CD14-positive monocyte (primary cell): ENCODE measurements around the gene GAD2. TPM values are rescaled to one million over a fixed set of nuclear protein-coding genes. Genes with fewer than 3 reads are reported as not detected.

Experiments
- DNase-seq, 3 donors: peaks; one replicate each; pipeline ENCODE4 v3.0.0-alpha.2; 2011 to 2022
- H2AFZ ChIP-seq: 2 replicates; pipeline ENCODE4 v1.6.0; 2012; ENCODE audit warnings: mild to moderate bottlenecking, low read depth, low read length, inconsistent platforms; ENCODE audit not compliant: insufficient read depth, poor library complexity, severe bottlenecking
- H3K27ac ChIP-seq, 2 donors: 1 replicate in 1 of 2; 2 replicates in 1 of 2; pipeline ENCODE4 v1.5.1; 2012 to 2013; ENCODE audit warnings: low read length in 2 of 2, control low read depth in 1 of 2, inconsistent platforms in 1 of 2, low read depth in 1 of 2, mild to moderate bottlenecking in 1 of 2
- H3K27me3 ChIP-seq, 2 donors: one replicate each; pipeline versions ENCODE4 v1.6.0 to v1.6.1; 2011 to 2013; ENCODE audit warnings: low read length in 2 of 2; ENCODE audit not compliant: control insufficient read depth in 2 of 2, insufficient read depth in 2 of 2
- H3K36me3 ChIP-seq, 2 donors: replicated peaks in 1 of 2; 1 replicate in 1 of 2; 2 replicates in 1 of 2; pipeline versions ENCODE4 v1.5.1 to v1.6.1; 2012 to 2013; ENCODE audit warnings: low read length in 2 of 2, control low read depth in 1 of 2, inconsistent platforms in 1 of 2, mild to moderate bottlenecking in 1 of 2; ENCODE audit not compliant: insufficient read depth in 2 of 2, control insufficient read depth in 1 of 2
- H3K4me1 ChIP-seq, 2 donors: 1 replicate in 1 of 2; 2 replicates in 1 of 2; pipeline versions ENCODE4 v1.5.1 to v1.6.1; 2012 to 2013; ENCODE audit warnings: low read length in 2 of 2, control low read depth in 1 of 2, inconsistent platforms in 1 of 2, mild to moderate bottlenecking in 1 of 2, moderate library complexity in 1 of 2; ENCODE audit not compliant: insufficient read depth in 2 of 2, control insufficient read depth in 1 of 2
- H3K4me2 ChIP-seq: replicated peaks from 2 replicates; pipeline ENCODE3; 2012; ENCODE audit warnings: low read length, moderate library complexity, mild to moderate bottlenecking; ENCODE audit not compliant: poor library complexity, severe bottlenecking; ENCODE audit errors: extremely low read depth
- H3K4me3 ChIP-seq, 3 experiments: fragments of 200-600 bp in 1 of 3; sonication (generic) in 1 of 3; replicated peaks in 1 of 3; 1 replicate in 2 of 3; 2 replicates in 1 of 3; pipeline ENCODE4 v1.5.1; 2011 to 2013; ENCODE audit warnings: low read length in 3 of 3, mild to moderate bottlenecking in 3 of 3, control low read depth in 2 of 3, low read depth in 2 of 3, inconsistent platforms in 1 of 3, moderate library complexity in 1 of 3
- H3K79me2 ChIP-seq: 2 replicates; pipeline ENCODE4 v1.6.0; 2012; ENCODE audit warnings: mild to moderate bottlenecking, control low read depth, inconsistent platforms, low read length, moderate library complexity; ENCODE audit not compliant: insufficient read depth
- H3K9ac ChIP-seq: 2 replicates; pipeline ENCODE4 v1.6.0; 2017; ENCODE audit warnings: low read length, mild to moderate bottlenecking; ENCODE audit not compliant: insufficient read depth, poor library complexity, severe bottlenecking
- H3K9me3 ChIP-seq, 2 donors: replicated peaks in 1 of 2; 1 replicate in 1 of 2; 2 replicates in 1 of 2; pipeline versions ENCODE4 v1.5.1 to v1.6.1; 2012 to 2013; ENCODE audit warnings: low read length in 2 of 2, control low read depth in 1 of 2; ENCODE audit not compliant: control insufficient read depth in 1 of 2, insufficient read depth in 1 of 2
- H4K20me1 ChIP-seq: 2 replicates; pipeline ENCODE4 v1.6.0; 2012; ENCODE audit warnings: mild to moderate bottlenecking, low read length, control low read depth, moderate library complexity; ENCODE audit not compliant: insufficient read depth
- H3K27ac Mint-ChIP-seq, 7 donors: one replicate each; pipeline ENCODE4 v1.8.0; 2020; ENCODE audit warnings: mild to moderate bottlenecking in 7 of 7, mixed read lengths in 7 of 7, moderate library complexity in 6 of 7, inconsistent platforms in 2 of 7
- H3K27me3 Mint-ChIP-seq, 3 donors: one replicate each; pipeline ENCODE4 v1.8.0; 2021 to 2022; ENCODE audit warnings: low read depth in 3 of 3, mild to moderate bottlenecking in 3 of 3, mixed read lengths in 3 of 3, moderate library complexity in 3 of 3, inconsistent platforms in 1 of 3
- H3K36me3 Mint-ChIP-seq, 2 donors: one replicate each; pipeline ENCODE4 v1.8.0; 2020; ENCODE audit warnings: mixed read lengths in 2 of 2, inconsistent platforms in 1 of 2, mild to moderate bottlenecking in 1 of 2
- H3K4me1 Mint-ChIP-seq: one replicate; pipeline ENCODE4 v1.8.0; 2020; ENCODE audit warnings: mild to moderate bottlenecking, mixed read lengths
- H3K4me3 Mint-ChIP-seq, 2 donors: one replicate each; pipeline ENCODE4 v1.8.0; 2020; ENCODE audit warnings: mild to moderate bottlenecking in 2 of 2, mixed read lengths in 2 of 2, moderate library complexity in 1 of 2
- H3K9me3 Mint-ChIP-seq, 7 donors: one replicate each; pipeline ENCODE4 v1.8.0; 2020 to 2022; ENCODE audit warnings: mixed read lengths in 7 of 7, mild to moderate bottlenecking in 6 of 7, moderate library complexity in 6 of 7, inconsistent platforms in 2 of 7
- WGBS: methylation state at CpG from one replicate; pipeline ENCODE4 v1.1.5; 2013; ENCODE audit warnings: missing lambda C conversion rate; ENCODE audit not compliant: insufficient coverage; 5-methylcytosine and 5-hydroxymethylcytosine counted together
- intact Hi-C, 2 donors: fragments of 100-400 bp; cut with micrococcal nuclease; formaldehyde crosslinking; loops; one replicate each; pipeline versions ENCODE4 v1.15.0 to v1.15.1; 2023
- polyA plus RNA-seq, 3 donors: library from polyadenylated mRNA; depleted of rRNA in 1 of 3; unstranded in 2 of 3; stranded (reverse) in 1 of 3; fragments of 300-500 nt in 2 of 3; fragments of >200 nt in 1 of 3; fragmentation: Illumina TruSeq in 2 of 3; gene quantifications; 1 replicate in 2 of 3; 2 replicates in 1 of 3; pipeline ENCODE4 v1.2.3, GENCODE V29; 2012 to 2021
- TF ChIP-seq, protein P1 (sequence below): fragments of 200-600 bp; IDR thresholded peaks from one replicate; pipeline ENCODE4 v1.8.0; 2022; ENCODE audit warnings: antibody characterized with exemption, mild to moderate bottlenecking

The GAD2 gene
- polyA plus RNA-seq, 3 donors: not detected

DNA sequence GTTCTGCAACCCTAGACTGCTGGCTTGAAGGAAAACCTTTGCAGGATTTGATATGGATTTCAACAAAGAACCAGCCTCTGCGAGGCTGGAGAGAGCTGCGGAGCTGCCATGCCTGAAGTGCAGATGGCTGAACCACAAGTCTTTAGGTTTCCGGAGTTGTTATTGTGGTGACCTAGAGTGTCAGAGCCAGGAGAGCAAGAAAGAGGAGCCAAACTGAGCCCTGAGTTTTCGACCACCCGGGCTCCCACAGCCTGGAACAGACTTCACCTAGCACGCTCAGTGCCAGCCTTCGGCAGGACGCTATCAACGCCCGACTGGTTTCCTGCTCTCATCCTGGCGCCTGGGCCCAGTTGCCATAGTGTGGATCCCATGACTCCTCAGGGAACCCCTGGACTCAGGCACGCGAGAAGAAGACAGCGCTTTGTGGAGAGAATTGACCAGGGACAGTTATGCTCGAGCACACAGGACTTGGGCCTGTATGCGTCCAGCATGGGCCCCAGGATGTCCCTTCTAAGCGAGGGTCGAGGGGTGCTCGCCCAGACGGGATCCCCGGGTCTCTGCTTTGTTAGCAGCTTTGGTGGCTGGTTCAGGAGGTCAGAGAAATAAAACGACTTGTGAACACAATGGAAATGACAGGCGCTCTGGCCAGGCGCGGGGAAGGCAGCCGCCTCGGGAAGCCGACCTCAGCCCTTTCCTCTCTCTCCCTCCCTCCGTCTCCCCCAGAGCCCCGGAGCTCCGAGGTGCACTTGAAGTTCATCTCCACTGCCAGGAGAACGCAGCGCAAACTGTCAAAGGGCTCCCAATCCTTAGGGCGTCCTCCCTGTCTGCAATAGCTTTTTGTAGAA lies 1.8 kb upstream of the GAD2 start:
- no peak overlapping the region for H3K9ac ChIP-seq
- H2AFZ ChIP-seq: no peak overlapping the region
- H3K27me3 Mint-ChIP-seq: peaks cover 6 to 83% (median 79%) of the 10 kb centered on the region in 3 donors
- no peak overlapping the region for H3K4me3 ChIP-seq
- DNase-seq: no peak
- H3K4me3 Mint-ChIP-seq: peak overlapping the region; percentile 48 to 88
- peaks cover 17% of the 10 kb centered on the region for H3K4me1 Mint-ChIP-seq
- peaks cover 0 to 29% (median 21%) of the 10 kb centered on the region in 7 donors for H3K9me3 Mint-ChIP-seq
- H3K27ac Mint-ChIP-seq: no peak overlapping the region
- H3K9me3 ChIP-seq: peaks cover 0 to 49% of the 10 kb centered on the region in 2 donors
- no peaks in the 10 kb centered on the region for H3K4me1 ChIP-seq
- WGBS: 1% methylated on average over 30 of the region's 34 CpGs
- H3K27ac ChIP-seq: no peak overlapping the region
- intact Hi-C loops: no loop called here
- H3K79me2 ChIP-seq: no peaks in the 10 kb centered on the region
- H3K4me2 ChIP-seq: no peak overlapping the region
- H4K20me1 ChIP-seq: no peaks in the 10 kb centered on the region
- no peaks in the 10 kb centered on the region for H3K36me3 ChIP-seq
- peaks cover 83 to 97% of the 10 kb centered on the region in 2 donors for H3K27me3 ChIP-seq
- TF ChIP-seq, protein P1, sequence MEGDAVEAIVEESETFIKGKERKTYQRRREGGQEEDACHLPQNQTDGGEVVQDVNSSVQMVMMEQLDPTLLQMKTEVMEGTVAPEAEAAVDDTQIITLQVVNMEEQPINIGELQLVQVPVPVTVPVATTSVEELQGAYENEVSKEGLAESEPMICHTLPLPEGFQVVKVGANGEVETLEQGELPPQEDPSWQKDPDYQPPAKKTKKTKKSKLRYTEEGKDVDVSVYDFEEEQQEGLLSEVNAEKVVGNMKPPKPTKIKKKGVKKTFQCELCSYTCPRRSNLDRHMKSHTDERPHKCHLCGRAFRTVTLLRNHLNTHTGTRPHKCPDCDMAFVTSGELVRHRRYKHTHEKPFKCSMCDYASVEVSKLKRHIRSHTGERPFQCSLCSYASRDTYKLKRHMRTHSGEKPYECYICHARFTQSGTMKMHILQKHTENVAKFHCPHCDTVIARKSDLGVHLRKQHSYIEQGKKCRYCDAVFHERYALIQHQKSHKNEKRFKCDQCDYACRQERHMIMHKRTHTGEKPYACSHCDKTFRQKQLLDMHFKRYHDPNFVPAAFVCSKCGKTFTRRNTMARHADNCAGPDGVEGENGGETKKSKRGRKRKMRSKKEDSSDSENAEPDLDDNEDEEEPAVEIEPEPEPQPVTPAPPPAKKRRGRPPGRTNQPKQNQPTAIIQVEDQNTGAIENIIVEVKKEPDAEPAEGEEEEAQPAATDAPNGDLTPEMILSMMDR: no peak
- peaks cover 0 to 11% of the 10 kb centered on the region in 2 donors for H3K36me3 Mint-ChIP-seq

DNA sequence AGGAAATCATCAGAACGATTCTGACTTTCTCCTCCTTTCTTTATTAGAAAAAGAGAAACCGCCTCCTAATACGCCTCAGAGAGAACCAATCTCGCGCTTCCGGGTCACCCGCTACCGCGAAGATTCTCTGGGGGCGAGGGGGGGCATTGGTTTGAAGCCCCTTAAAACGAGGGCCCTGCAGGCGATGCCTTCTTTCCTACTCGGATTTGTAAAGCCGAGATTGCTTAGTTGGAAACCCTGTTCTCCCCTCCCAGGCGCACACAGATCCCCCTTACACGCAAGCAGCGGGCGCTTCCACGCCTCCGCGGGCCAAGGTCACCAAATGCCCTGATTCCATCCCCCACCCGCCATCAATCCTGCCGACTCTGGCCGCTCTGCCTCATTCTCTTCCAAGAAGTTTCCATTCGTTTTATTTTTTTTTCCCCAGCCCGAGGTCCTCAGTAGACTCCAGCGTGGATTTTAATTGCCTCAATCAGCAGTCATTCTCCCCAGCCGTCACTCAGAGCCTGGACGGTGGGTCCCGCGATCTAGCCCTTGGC lies 1.1 kb upstream of the GAD2 start:
- DNase-seq: no peak
- H3K9me3 ChIP-seq: peaks cover 0 to 53% of the 10 kb centered on the region in 2 donors
- no peaks in the 10 kb centered on the region for H4K20me1 ChIP-seq
- TF ChIP-seq, protein P1: no peak
- Mint-ChIP-seq H3K4me3 (peak overlapping the region; percentile 48 to 88), H3K4me1 (peaks cover 17% of the 10 kb centered on the region), H3K27me3 (peaks cover 13 to 90% (median 86%) of the 10 kb centered on the region in 3 donors), H3K36me3 (peaks cover 0 to 11% of the 10 kb centered on the region in 2 donors), H3K9me3 (peaks cover 0 to 29% (median 21%) of the 10 kb centered on the region in 7 donors), H3K27ac (no peak overlapping the region)
- no peak overlapping the region for H3K9ac ChIP-seq
- H3K4me2 ChIP-seq: no peak overlapping the region
- 1% methylated on average over 21 of the region's 31 CpGs for WGBS
- intact Hi-C loops: no loop called here
- H3K4me1 ChIP-seq: no peaks in the 10 kb centered on the region
- H3K36me3 ChIP-seq: no peaks in the 10 kb centered on the region
- no peaks in the 10 kb centered on the region for H3K79me2 ChIP-seq
- peaks cover 86 to 98% of the 10 kb centered on the region in 2 donors for H3K27me3 ChIP-seq
- H2AFZ ChIP-seq: no peak overlapping the region
- no peak overlapping the region for H3K27ac ChIP-seq
- H3K4me3 ChIP-seq: no peak overlapping the region
